HepG2 (cell line): ENCODE measurements around the gene STAP1. TPM values are rescaled to one million over a fixed set of nuclear protein-coding genes. Genes with fewer than 3 reads are reported as not detected.

Experiments used
- ARID2 ChIP-seq: sonication (generic); formaldehyde crosslinking; IDR thresholded peaks from 2 replicates; pipeline ENCODE4 v1.8.1; 2022; ENCODE audit warnings: mild to moderate bottlenecking, missing genetic modification reagents, borderline replicate concordance
- DBP ChIP-seq: sonication (generic); formaldehyde crosslinking; IDR thresholded peaks from 2 replicates; pipeline ENCODE4 v1.4.0; 2020; ENCODE audit warnings: missing genetic modification reagents; ENCODE audit errors: not compliant biosample characterization
- DZIP1 ChIP-seq: sonication (generic); formaldehyde crosslinking; IDR thresholded peaks from 2 replicates; pipeline ENCODE4 v1.5.0; 2020; ENCODE audit warnings: mild to moderate bottlenecking, missing genetic modification reagents
- ETS1 ChIP-seq: sonication (generic); formaldehyde crosslinking; IDR thresholded peaks from 2 replicates; pipeline ENCODE4 v1.4.0; 2020; ENCODE audit warnings: missing genetic modification reagents
- ETV6 ChIP-seq: sonication (generic); formaldehyde crosslinking; conservative IDR thresholded peaks from 2 replicates; pipeline ENCODE4 v1.4.0; 2020; ENCODE audit warnings: missing genetic modification reagents
- FOXM1 ChIP-seq: sonication (generic); formaldehyde crosslinking; IDR thresholded peaks from 2 replicates; pipeline ENCODE4 v1.5.0; 2020; ENCODE audit warnings: missing genetic modification reagents
- POLR2A ChIP-seq, 2 experiments: IDR thresholded peaks; 2 replicates each; pipeline ENCODE4 v1.6.1; 2011; ENCODE audit warnings: low read depth in 2 of 2, low read length in 2 of 2, mild to moderate bottlenecking in 1 of 2, moderate library complexity in 1 of 2; ENCODE audit not compliant: insufficient read depth in 1 of 2
- ZBTB46 ChIP-seq: sonication (generic); formaldehyde crosslinking; IDR thresholded peaks from 2 replicates; pipeline ENCODE4 v1.4.0; 2020; ENCODE audit warnings: mild to moderate bottlenecking, missing genetic modification reagents, borderline replicate concordance
- ZC3H13 ChIP-seq: sonication (generic); formaldehyde crosslinking; IDR thresholded peaks from 2 replicates; pipeline ENCODE4 v1.8.1; 2023; ENCODE audit warnings: mild to moderate bottlenecking, missing genetic modification reagents, moderate library complexity
- ZNF10 ChIP-seq: sonication (generic); formaldehyde crosslinking; IDR thresholded peaks from 2 replicates; pipeline ENCODE4 v1.4.0; 2020; ENCODE audit warnings: mild to moderate bottlenecking, low read depth, missing genetic modification reagents, borderline replicate concordance
- ZNF230 ChIP-seq: sonication (generic); formaldehyde crosslinking; IDR thresholded peaks from 2 replicates; pipeline ENCODE4 v1.4.0; 2020; ENCODE audit warnings: mild to moderate bottlenecking, missing genetic modification reagents
- ZNF646 ChIP-seq: sonication (generic); formaldehyde crosslinking; IDR thresholded peaks from 2 replicates; pipeline ENCODE4 v1.9.0; 2021; ENCODE audit warnings: mild to moderate bottlenecking, missing genetic modification reagents
- ZNF784 ChIP-seq: sonication (generic); formaldehyde crosslinking; IDR thresholded peaks from 2 replicates; pipeline ENCODE4 v1.5.1; 2020; ENCODE audit warnings: missing genetic modification reagents, mild to moderate bottlenecking, borderline replicate concordance
- polyA plus RNA-seq, 8 experiments: library from polyadenylated mRNA; depleted of rRNA in 3 of 8; stranded (reverse) in 7 of 8; unstranded in 1 of 8; fragments of >200 nt; fragmentation: Illumina TruSeq in 4 of 8; extraction: Trizol in 4 of 8; gene quantifications; 2 replicates each; pipeline versions ENCODE4 v1.2.1 to v1.2.3, GENCODE V29; 2011 to 2016; ENCODE audit warnings: low read depth in 4 of 8, missing spikeins in 1 of 8, mixed read lengths in 1 of 8; ENCODE audit not compliant: insufficient read depth in 1 of 8
- total RNA-seq, 5 experiments: library from RNA; depleted of rRNA; stranded (reverse); fragments of >200 nt; fragmentation: Illumina TruSeq; extraction: Trizol; gene quantifications; 2 replicates each; pipeline ENCODE4 v1.2.3, GENCODE V29; 2016; ENCODE audit warnings: low read depth in 1 of 5

The STAP1 gene
- total and polyA plus RNA-seq, 2 of the 13 experiments (the other 11 are each of a cell fraction or from before 2014, with no cell fraction given): not detected

GRCh38 chr4:67545199-67546003 is 13.1 kb upstream of the STAP1 start, which contains the start of gene CENPC (continued):
- TF ChIP-seq ZNF10 (CRISPR knock-in tag) (no peak), ARID2 (CRISPR knock-in tag) (no peak; the same call in 1 of the 2 replicates), ZC3H13 (CRISPR knock-in tag) (no peak), DZIP1 (CRISPR knock-in tag) (0 out of 2 replicates have a peak, but pooled peaks have one; percentile 42), ZNF784 (no peak), ZBTB46 (no peak), DBP (no peak), ZNF230 (CRISPR knock-in tag) (0 out of 2 replicates have a peak, but pooled peaks have one; percentile 43), ETV6 (CRISPR knock-in tag) (no peak), FOXM1 (0 out of 2 replicates have a peak, but pooled peaks have one; percentile 71), ETS1 (CRISPR knock-in tag) (no peak), POLR2A (IDR thresholded peaks at IDR 0.05; ENCODE audit: insufficient read depth in 1 of 2, low read depth in 2 of 2, low read length in 2 of 2) (peak; percentile 86 to 95), ZNF646 (no peak)
